ENCODE results near the gene MCC.

MCC gene

GRCh38 chr5:113295111-113295539 is 193.1 kb downstream of the MCC start:
- TF ChIP-seq CTCF (conservative IDR thresholded peaks at IDR 0.05) = no peak
- H3K27ac ChIP-seq = peak overlapping the region; percentile 60

GRCh38 chr5:113294311-113295110 is 193.7 kb downstream of the MCC start:
- H3K27ac ChIP-seq = peak overlapping the region; percentile 60
- peak; percentile 14; the same call in 1 of the 2 replicates for TF ChIP-seq CTCF (conservative IDR thresholded peaks at IDR 0.05)

- TF ChIP-seq CTCF (conservative IDR thresholded peaks at IDR 0.05) = no peak
- peak overlapping the region; percentile 60 for H3K27ac ChIP-seq
These were observed 194.3 kb downstream of the MCC start for GRCh38 chr5:113293975-113294310.

- no peak for TF ChIP-seq CTCF (conservative IDR thresholded peaks at IDR 0.05)
- no peak overlapping the region for H3K27ac ChIP-seq
These were observed 194.9 kb downstream of the MCC start for GRCh38 chr5:113293068-113293974.

- H3K27ac ChIP-seq = no peak overlapping the region
- TF ChIP-seq CTCF (conservative IDR thresholded peaks at IDR 0.05) = no peak
These were observed 195.8 kb downstream of the MCC start for GRCh38 chr5:113292462-113292861.

GRCh38 chr5:113283558-113283957 is 204.7 kb downstream of the MCC start:
- H3K27ac ChIP-seq = no peak overlapping the region
- TF ChIP-seq CTCF (conservative IDR thresholded peaks at IDR 0.05) = no peak

GRCh38 chr5:113282472-113282871 is 205.8 kb downstream of the MCC start:
- TF ChIP-seq CTCF (conservative IDR thresholded peaks at IDR 0.05) = no peak
- no peak overlapping the region for H3K27ac ChIP-seq
